ENCODE data around the gene ELL. TPM values are rescaled to one million over a fixed set of nuclear protein-coding genes. Genes with fewer than 3 reads are reported as not detected.
A peak's percentile ranks its signal among the peaks of the same experiment; 100 is the strongest.

ELL gene
- polyA plus RNA-seq, 1 of the 3 experiments (the other 2 are of a cell fraction), result 7.4 TPM

- no peaks in the 10 kb centered on the region for H3F3A ChIP-seq (replicated peaks; ENCODE audit: insufficient read depth)
- peak overlapping the region; percentile 69 for H3K9ac ChIP-seq
- POLR2A ChIA-PET, result interaction anchor here (0.6 to 1.0 kb wide), 5 partner anchors 11 to 107 kb away, joined by 3 to 4 read pairs (median 3); no protein-coding TSS in a partner anchor
- H3K27ac ChIP-seq (ENCODE audit: low read depth in 2 of 2, low read length in 1 of 2), result peak overlapping the region; percentile 78 to 87
- CTCF ChIA-PET, result interaction anchor here (0.9 to 2.8 kb wide), 5 partner anchors 10 to 150 kb away, joined by 3 to 12 read pairs (median 7); partner anchors contain the start of gene SSBP4
- H2AFZ ChIP-seq (ENCODE audit: low read depth), result no peak overlapping the region
- H3K36me3 ChIP-seq (replicated peaks in 1 of 2; ENCODE audit: control insufficient read depth in 1 of 2, insufficient read depth in 2 of 2, low read length in 1 of 2), result peaks cover 0 to 9% of the 10 kb centered on the region in 2 experiments
- no peaks in the 10 kb centered on the region for H3K27me3 ChIP-seq (ENCODE audit: insufficient read depth)
- H3K9me2 ChIP-seq, result no peaks in the 10 kb centered on the region
- H3K9me3 ChIP-seq, result no peaks in the 10 kb centered on the region
- H3K79me2 ChIP-seq (ENCODE audit: insufficient read depth), result peaks cover 20% of the 10 kb centered on the region; the same call in 1 of the 2 replicates
- no peak for TF ChIP-seq RCOR1 (IDR thresholded peaks at IDR 0.05; ENCODE audit: low read length)
- TF ChIP-seq PBX3 (IDR thresholded peaks at IDR 0.05), result peak; percentile 94
- H3K4me3 ChIP-seq (ENCODE audit: low read depth in 2 of 2, low read length in 1 of 2), result peak overlapping the region; percentile 38 to 43; a peak in 3 of 4 replicates
- peak overlapping the region; percentile 85 for H3K4me2 ChIP-seq
- WGBS (ENCODE audit: low lambda C conversion rate), result 19% methylated on average over 6 of the region's 77 CpGs
- peaks cover 19% of the 10 kb centered on the region for H4K20me1 ChIP-seq (ENCODE audit: insufficient read depth)
- peaks cover 23 to 58% of the 10 kb centered on the region in 2 experiments; a peak in 2 of 4 replicates for H3K4me1 ChIP-seq (ENCODE audit: control insufficient read depth in 1 of 2, insufficient read depth in 2 of 2, low read depth in 1 of 2, low read length in 1 of 2)
- peak; percentile 95 for DNase-seq
These were observed 92.8 kb downstream of the ELL start for GRCh38 chr19:18428787-18429674.

DNA sequence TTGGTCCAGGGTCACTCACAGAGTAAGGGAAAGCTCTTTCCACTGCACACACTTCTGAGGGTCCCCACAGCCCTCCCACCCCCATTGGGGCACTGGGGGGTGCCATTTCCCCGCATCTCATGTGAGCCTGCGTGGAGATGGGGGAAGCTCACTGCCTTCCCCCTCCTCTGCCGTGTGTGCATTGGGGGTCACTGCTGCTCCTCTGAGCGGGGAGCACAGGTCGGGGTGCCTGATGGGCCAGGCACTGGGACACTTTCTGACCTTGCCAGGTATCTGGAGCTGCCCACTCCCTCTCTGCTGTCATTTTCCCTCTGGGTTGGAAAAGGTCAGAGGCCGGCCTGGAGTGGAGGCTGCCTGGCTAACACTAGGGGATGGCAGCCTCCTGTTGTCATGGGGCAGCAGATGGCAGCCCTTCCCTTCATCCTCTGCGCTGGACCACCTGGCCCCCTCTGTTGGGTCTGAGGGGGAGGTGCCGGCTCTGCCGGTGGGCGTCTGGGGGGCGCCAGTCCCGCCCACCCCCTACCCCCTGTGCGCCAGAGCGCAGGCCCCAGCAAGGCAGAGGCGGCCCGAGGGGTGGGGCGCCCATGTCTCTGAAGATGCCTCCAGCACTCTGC, 93.6 kb downstream of the ELL start:
- peak overlapping the region; percentile 78 to 87 for H3K27ac ChIP-seq (ENCODE audit: low read depth in 2 of 2, low read length in 1 of 2)
- peak overlapping the region; percentile 69 for H3K9ac ChIP-seq
- H3K36me3 ChIP-seq (replicated peaks in 1 of 2; ENCODE audit: control insufficient read depth in 1 of 2, insufficient read depth in 2 of 2, low read length in 1 of 2), result peaks cover 0 to 10% of the 10 kb centered on the region in 2 experiments
- H4K20me1 ChIP-seq (ENCODE audit: insufficient read depth), result peaks cover 26% of the 10 kb centered on the region
- ChIA-PET CTCF (interaction anchor here (0.9 to 2.8 kb wide), 5 partner anchors 9 to 149 kb away, joined by 3 to 12 read pairs (median 7); partner anchors contain the start of gene SSBP4), POLR2A (interaction anchor here (0.6 to 1.0 kb wide), 3 partner anchors 11 to 107 kb away, joined by 3 to 4 read pairs (median 3); no protein-coding TSS in a partner anchor)
- peaks cover 25% of the 10 kb centered on the region for H3K79me2 ChIP-seq (ENCODE audit: insufficient read depth)
- H2AFZ ChIP-seq (ENCODE audit: low read depth), result no peak overlapping the region
- no peaks in the 10 kb centered on the region for H3K27me3 ChIP-seq (ENCODE audit: insufficient read depth)
- no peak overlapping the region; a peak in 1 of 4 replicates for H3K4me3 ChIP-seq (ENCODE audit: low read depth in 2 of 2, low read length in 1 of 2)
- H3F3A ChIP-seq (replicated peaks; ENCODE audit: insufficient read depth), result no peaks in the 10 kb centered on the region
- no peak for TF ChIP-seq EP300 (IDR thresholded peaks at IDR 0.05; ENCODE audit: borderline replicate concordance in 1 of 2, low read depth in 1 of 2, low read length in 1 of 2)
- no peak for TF ChIP-seq FOXM1 (IDR thresholded peaks at IDR 0.05; ENCODE audit: low read depth)
- no peak for TF ChIP-seq TEAD4 (IDR thresholded peaks at IDR 0.05; ENCODE audit: borderline replicate concordance, insufficient read depth)
- TF ChIP-seq RFX5 (IDR thresholded peaks at IDR 0.05; ENCODE audit: low read length), result no peak
- TF ChIP-seq IRF3 (IDR thresholded peaks at IDR 0.05; ENCODE audit: low read depth, low read length), result no peak
- TF ChIP-seq RCOR1 (IDR thresholded peaks at IDR 0.05; ENCODE audit: low read length), result no peak
- no peak for TF ChIP-seq CTCF (IDR thresholded peaks at IDR 0.05)
- TF ChIP-seq CHD2 (IDR thresholded peaks at IDR 0.05; ENCODE audit: low read length, partially characterized antibody), result no peak
- no peak for TF ChIP-seq ELF1 (IDR thresholded peaks at IDR 0.05)
- TF ChIP-seq YY1 (IDR thresholded peaks at IDR 0.05; ENCODE audit: low read depth), result no peak
- TF ChIP-seq, protein P1, sequence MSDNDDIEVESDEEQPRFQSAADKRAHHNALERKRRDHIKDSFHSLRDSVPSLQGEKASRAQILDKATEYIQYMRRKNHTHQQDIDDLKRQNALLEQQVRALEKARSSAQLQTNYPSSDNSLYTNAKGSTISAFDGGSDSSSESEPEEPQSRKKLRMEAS (IDR thresholded peaks at IDR 0.05; ENCODE audit: low read depth), result no peak
- TF ChIP-seq FOSL2 (IDR thresholded peaks at IDR 0.05; ENCODE audit: borderline replicate concordance, low read depth), result no peak
- TF ChIP-seq FOXJ3 (CRISPR knock-in tag; IDR thresholded peaks at IDR 0.05), result no peak
- TF ChIP-seq TCF12 (IDR thresholded peaks at IDR 0.05), result no peak
- no peak for DNase-seq
- no peaks in the 10 kb centered on the region for H3K9me3 ChIP-seq
- peak overlapping the region; percentile 85 for H3K4me2 ChIP-seq
- no peaks in the 10 kb centered on the region for H3K9me2 ChIP-seq
- peaks cover 23 to 57% of the 10 kb centered on the region in 2 experiments; a peak in 2 of 4 replicates for H3K4me1 ChIP-seq (ENCODE audit: control insufficient read depth in 1 of 2, insufficient read depth in 2 of 2, low read depth in 1 of 2, low read length in 1 of 2)
- WGBS (ENCODE audit: low lambda C conversion rate), result 91% methylated on average over 4 of the region's 17 CpGs
